Stimulated activated CD8-positive, alpha-beta memory T cell treated with anti-CD3 and anti-CD28 coated beads, Interleukin-7, amount 100 ng/mL, for 24 hours (primary cell): ENCODE measurements around the gene GRAMD1B.
A peak's percentile ranks its signal among the peaks of the same experiment; 100 is the strongest.
"Not testable (repeated sequence)": the region's sequence is repeated elsewhere in the genome, so short reads cannot be mapped to it uniquely, and the experiment has no call there.

Source experiments
- DNase-seq: peaks from one replicate; pipeline ENCODE4 v3.0.0-alpha.2; 2020; ENCODE audit warnings: low read depth

Gene GRAMD1B

GRCh38 chr11:123568367-123568870, 138.3 kb downstream of the GRAMD1B start:
- DNase-seq = no peak

- no peak for DNase-seq
Measured at GRCh38 chr11:123569393-123569792, 139.3 kb downstream of the GRAMD1B start.

- no peak for DNase-seq
Measured at GRCh38 chr11:123570939-123571580, 141.0 kb downstream of the GRAMD1B start.

- DNase-seq = not testable (repeated sequence)
Measured at GRCh38 chr11:123572791-123573190, 142.7 kb downstream of the GRAMD1B start.

- no peak for DNase-seq
Measured at GRCh38 chr11:123573286-123573685, 143.2 kb downstream of the GRAMD1B start.

GRCh38 chr11:123575441-123575840, 145.4 kb downstream of the GRAMD1B start:
- no peak for DNase-seq

GRCh38 chr11:123576082-123576481, 146.0 kb downstream of the GRAMD1B start:
- no peak for DNase-seq

GRCh38 chr11:123576501-123576900, 146.4 kb downstream of the GRAMD1B start:
- DNase-seq = no peak

GRCh38 chr11:123577081-123577598, 147.1 kb downstream of the GRAMD1B start:
- peak; percentile 47 for DNase-seq

- DNase-seq = no peak
Measured at GRCh38 chr11:123578778-123579481, 148.9 kb downstream of the GRAMD1B start.

- DNase-seq = no peak
Measured at GRCh38 chr11:123579482-123579812, 149.4 kb downstream of the GRAMD1B start.

- no peak for DNase-seq
Measured at GRCh38 chr11:123580137-123580536, 150.1 kb downstream of the GRAMD1B start.

- DNase-seq = peak; percentile 30
Measured at GRCh38 chr11:123580557-123581275, 150.6 kb downstream of the GRAMD1B start.

GRCh38 chr11:123581651-123582399, 151.8 kb downstream of the GRAMD1B start:
- no peak for DNase-seq

GRCh38 chr11:123582992-123583504, 153.0 kb downstream of the GRAMD1B start:
- no peak for DNase-seq

GRCh38 chr11:123584186-123584585, 154.1 kb downstream of the GRAMD1B start:
- no peak for DNase-seq

- no peak for DNase-seq
Measured at GRCh38 chr11:123584737-123585136, 154.7 kb downstream of the GRAMD1B start.

GRCh38 chr11:123585206-123585605, 155.1 kb downstream of the GRAMD1B start:
- no peak for DNase-seq

GRCh38 chr11:123585706-123586105, 155.6 kb downstream of the GRAMD1B start:
- DNase-seq = no peak

GRCh38 chr11:123586568-123586967, 156.5 kb downstream of the GRAMD1B start:
- no peak for DNase-seq

- no peak for DNase-seq
Measured at GRCh38 chr11:123587044-123587443, 157.0 kb downstream of the GRAMD1B start.

GRCh38 chr11:123587559-123587958, 157.5 kb downstream of the GRAMD1B start:
- no peak for DNase-seq
